Activated B cell treated with CpG ODN at 0.5 μM for 24 hours (primary cell): ENCODE results near the gene ZNF23. TPM values are rescaled to one million over a fixed set of nuclear protein-coding genes. Genes with fewer than 3 reads are reported as not detected.

ENCODE experiments used
- ATAC-seq: fragments of 200-7000 bp; cut with Tn5 transposase; one replicate; pipeline ENCODE4 v1.10.0; 2021; ENCODE audit warnings: low read depth, mild to moderate bottlenecking, moderate library complexity
- CTCF ChIA-PET: fragments of 350-600 bp; sonication (Branson Sonifier 250); formaldehyde crosslinking; loops from one replicate; lab custom pipeline; 2021; ENCODE audit warnings: antibody characterized with exemption; lab: Charles Lee
- POLR2A ChIA-PET: fragments of 350-600 bp; sonication (Branson Sonifier 250); formaldehyde crosslinking; loops from one replicate; lab custom pipeline; 2021; ENCODE audit warnings: antibody characterized with exemption; lab: Charles Lee
- DNase-seq: peaks from one replicate; pipeline ENCODE4 v3.0.0; 2022
- H3K27ac Mint-ChIP-seq: one replicate; pipeline ENCODE4 v1.8.0; 2020; ENCODE audit warnings: mixed read lengths
- H3K27me3 Mint-ChIP-seq: one replicate; pipeline ENCODE4 v1.8.0; 2021; ENCODE audit warnings: mixed read lengths
- H3K36me3 Mint-ChIP-seq: one replicate; pipeline ENCODE4 v1.8.0; 2021; ENCODE audit warnings: low read depth, mixed read lengths
- H3K4me1 Mint-ChIP-seq: one replicate; pipeline ENCODE4 v1.8.0; 2021; ENCODE audit warnings: mixed read lengths
- H3K4me3 Mint-ChIP-seq: one replicate; pipeline ENCODE4 v1.8.0; 2020; ENCODE audit warnings: mild to moderate bottlenecking, mixed read lengths
- H3K9me3 Mint-ChIP-seq: one replicate; pipeline ENCODE4 v1.8.0; 2020; ENCODE audit warnings: mixed read lengths
- CTCF ChIP-seq: fragments of 200-600 bp; IDR thresholded peaks from one replicate; pipeline ENCODE4 v1.8.0; 2022; ENCODE audit warnings: antibody characterized with exemption, mild to moderate bottlenecking
- intact Hi-C: fragments of 100-400 bp; cut with micrococcal nuclease; formaldehyde crosslinking; loops from one replicate; pipeline ENCODE4 v1.15.1; 2024
- total RNA-seq: library from RNA; stranded (reverse); gene quantifications from 2 replicates; pipeline ENCODE4 v1.2.3, GENCODE V29; 2022

Gene ZNF23
- total RNA-seq, 1 donor from 2014 or later = 13.3 TPM

DNA sequence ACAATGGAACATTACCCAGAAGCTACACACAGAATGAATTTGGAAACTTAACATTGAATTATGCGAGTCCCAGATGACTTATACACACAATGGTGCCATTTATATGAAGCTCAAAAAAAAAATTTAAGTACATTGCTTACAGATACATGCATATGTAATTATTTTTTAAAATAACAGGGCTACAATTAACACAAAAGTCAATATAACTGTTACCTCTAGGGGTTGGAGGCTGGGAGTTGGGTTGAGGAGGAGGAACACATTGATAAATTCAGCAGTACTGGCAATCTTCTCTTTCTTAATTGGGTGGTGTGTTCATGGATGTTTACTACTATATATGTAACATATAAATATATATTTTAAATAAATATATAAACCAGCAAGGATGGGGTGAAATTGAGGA lies 1.1 kb downstream of the ZNF23 start:
- Mint-ChIP-seq H3K27me3 (no peaks in the 10 kb centered on the region), H3K27ac (peak overlapping the region; percentile 94), H3K9me3 (no peaks in the 10 kb centered on the region), H3K4me3 (peak overlapping the region; percentile 93), H3K36me3 (peaks cover 12% of the 10 kb centered on the region), H3K4me1 (peaks cover 22% of the 10 kb centered on the region)
- DNase-seq = no peak
- no peak for ATAC-seq
- TF ChIP-seq CTCF = no peak
- intact Hi-C loops = loop anchor here (5.0 to 10.0 kb wide), 5 partner anchors 36 to 634 kb away; partner anchors contain the start of genes DHODH, DHX38, IST1 and PHLPP2
- POLR2A ChIA-PET = interaction anchor here (2.4 kb wide), 1 partner anchor 23 kb away, joined by 7 read pairs; no protein-coding TSS in a partner anchor
- CTCF ChIA-PET = interaction anchor here (0.6 to 4.7 kb wide), 3 partner anchors 38 to 159 kb away, joined by 3 to 30 read pairs (median 15); no protein-coding TSS in a partner anchor

- H3K4me3 Mint-ChIP-seq = no peak overlapping the region
- POLR2A ChIA-PET = interaction anchor here (0.6 to 2.4 kb wide), 2 partner anchors 24 to 25 kb away, joined by 5 to 7 read pairs; no protein-coding TSS in a partner anchor
- TF ChIP-seq CTCF = no peak
- DNase-seq = no peak
- no peaks in the 10 kb centered on the region for H3K9me3 Mint-ChIP-seq
- ATAC-seq = no peak
- no peak overlapping the region for H3K27ac Mint-ChIP-seq
- intact Hi-C loops = loop anchor here (5.0 to 10.0 kb wide), 5 partner anchors 37 to 635 kb away; partner anchors contain the start of genes DHODH, DHX38, IST1 and PHLPP2
- peaks cover 18% of the 10 kb centered on the region for H3K36me3 Mint-ChIP-seq
- CTCF ChIA-PET = interaction anchor here (0.6 to 4.7 kb wide), 3 partner anchors 39 to 160 kb away, joined by 3 to 30 read pairs (median 15); no protein-coding TSS in a partner anchor
- no peaks in the 10 kb centered on the region for H3K27me3 Mint-ChIP-seq
- peaks cover 22% of the 10 kb centered on the region for H3K4me1 Mint-ChIP-seq
Observed at GRCh38 chr16:71460236-71460635, 1.8 kb downstream of the ZNF23 start.

DNA sequence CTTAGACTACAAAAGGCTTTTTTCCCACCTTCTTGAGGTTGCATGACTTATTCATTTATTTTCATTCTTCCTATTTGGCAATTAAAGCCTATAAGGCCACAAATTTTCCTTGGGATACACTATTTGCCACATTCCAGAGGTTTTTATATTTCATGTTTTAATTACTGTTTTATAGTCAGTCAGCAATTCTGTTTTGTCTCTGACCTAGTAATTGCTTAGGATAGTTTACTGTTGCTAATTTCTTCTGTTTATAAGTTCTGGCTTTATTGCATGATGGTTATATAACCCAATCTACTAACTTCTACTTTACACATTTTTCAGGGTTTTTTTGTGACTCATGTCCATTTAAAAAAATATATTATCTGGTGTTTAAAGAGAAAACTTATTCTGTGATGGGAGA lies 2.5 kb downstream of the ZNF23 start:
- intact Hi-C loops = no loop called here
- Mint-ChIP-seq H3K27ac (no peak overlapping the region), H3K9me3 (no peaks in the 10 kb centered on the region), H3K27me3 (no peaks in the 10 kb centered on the region), H3K4me3 (no peak overlapping the region), H3K4me1 (peaks cover 22% of the 10 kb centered on the region), H3K36me3 (peaks cover 25% of the 10 kb centered on the region)
- ChIA-PET POLR2A (interaction anchor here (2.4 kb wide), 1 partner anchor 24 kb away, joined by 7 read pairs; no protein-coding TSS in a partner anchor), CTCF (interaction anchor here (4.7 kb wide), 1 partner anchor 151 kb away, joined by 30 read pairs; no protein-coding TSS in a partner anchor)
- TF ChIP-seq CTCF = no peak
- no peak for DNase-seq
- ATAC-seq = no peak

- H3K4me3 Mint-ChIP-seq = no peak overlapping the region
- H3K27ac Mint-ChIP-seq = no peak overlapping the region
- H3K4me1 Mint-ChIP-seq = peaks cover 12% of the 10 kb centered on the region
- no peak for DNase-seq
- intact Hi-C loops = no loop called here
- no peaks in the 10 kb centered on the region for H3K27me3 Mint-ChIP-seq
- peaks cover 50% of the 10 kb centered on the region for H3K36me3 Mint-ChIP-seq
- no peak for ATAC-seq
- no peak for TF ChIP-seq CTCF
- peaks cover 14% of the 10 kb centered on the region for H3K9me3 Mint-ChIP-seq
- ChIA-PET POLR2A (no interaction called here), CTCF (no interaction called here)
Observed at GRCh38 chr16:71456801-71457200, 5.2 kb downstream of the ZNF23 start.

- intact Hi-C loops = no loop called here
Observed at GRCh38 chr16:71453036-71453435, 9.0 kb downstream of the ZNF23 start.

More at GRCh38 chr16:71453036-71453435, 9.0 kb downstream of the ZNF23 start:
- Mint-ChIP-seq H3K27me3 (no peaks in the 10 kb centered on the region), H3K9me3 (peaks cover 36% of the 10 kb centered on the region), H3K4me1 (no peaks in the 10 kb centered on the region), H3K4me3 (no peak overlapping the region), H3K36me3 (peaks cover 87% of the 10 kb centered on the region), H3K27ac (no peak overlapping the region)
- TF ChIP-seq CTCF = no peak
- CTCF ChIA-PET = no interaction called here
- no peak for DNase-seq
- no peak for ATAC-seq
- POLR2A ChIA-PET = interaction anchor here (1.1 kb wide), 1 partner anchor 9 kb away, joined by 3 read pairs; the partner anchor contains the start of gene ZNF23
